Measurements from ENCODE around the gene ARHGEF3.
"Not testable (repeated sequence)": the region's sequence is repeated elsewhere in the genome, so short reads cannot be mapped to it uniquely, and the experiment has no call there.

The ARHGEF3 gene

GRCh38 chr3:56764904-56765547 lies 36.7 kb downstream of the ARHGEF3 start:
- DNase-seq = peak; percentile 51

- DNase-seq = no peak
These were observed 37.6 kb downstream of the ARHGEF3 start for GRCh38 chr3:56764184-56764583.

- no peak for DNase-seq
These were observed 38.5 kb downstream of the ARHGEF3 start for GRCh38 chr3:56763233-56763632.

GRCh38 chr3:56762718-56763117 lies 39.0 kb downstream of the ARHGEF3 start:
- DNase-seq = no peak

GRCh38 chr3:56761887-56762651 lies 39.7 kb downstream of the ARHGEF3 start:
- DNase-seq = no peak

GRCh38 chr3:56761023-56761422 lies 40.7 kb downstream of the ARHGEF3 start:
- no peak for DNase-seq

GRCh38 chr3:56759532-56759931 lies 42.2 kb downstream of the ARHGEF3 start:
- no peak for DNase-seq

GRCh38 chr3:56758539-56758981 lies 43.2 kb downstream of the ARHGEF3 start:
- peak; percentile 92 for DNase-seq

GRCh38 chr3:56758042-56758441 lies 43.7 kb downstream of the ARHGEF3 start:
- not testable (repeated sequence) for DNase-seq

- DNase-seq = peak; percentile 72
These were observed 46.9 kb downstream of the ARHGEF3 start for GRCh38 chr3:56754741-56755417.

- peak; percentile 81 for DNase-seq
These were observed 48.4 kb downstream of the ARHGEF3 start for GRCh38 chr3:56753206-56753820.

GRCh38 chr3:56751056-56751707 lies 50.6 kb downstream of the ARHGEF3 start:
- no peak for DNase-seq

GRCh38 chr3:56748663-56749231 lies 53.0 kb downstream of the ARHGEF3 start:
- DNase-seq = peak; percentile 16

- no peak for DNase-seq
These were observed 54.6 kb downstream of the ARHGEF3 start for GRCh38 chr3:56747150-56747549.

GRCh38 chr3:56744016-56744415 lies 57.7 kb downstream of the ARHGEF3 start:
- no peak for DNase-seq

GRCh38 chr3:56742887-56743286 lies 58.9 kb downstream of the ARHGEF3 start:
- DNase-seq = no peak

- DNase-seq = no peak
These were observed 62.7 kb downstream of the ARHGEF3 start for GRCh38 chr3:56739036-56739435.

GRCh38 chr3:56737006-56737405 lies 64.7 kb downstream of the ARHGEF3 start:
- no peak for DNase-seq

- DNase-seq = no peak
These were observed 69.6 kb downstream of the ARHGEF3 start for GRCh38 chr3:56732109-56732508.

- no peak for DNase-seq
These were observed 76.6 kb downstream of the ARHGEF3 start for GRCh38 chr3:56725175-56725574.

- DNase-seq = no peak
These were observed 77.1 kb downstream of the ARHGEF3 start for GRCh38 chr3:56724676-56725075.

- no peak for DNase-seq
These were observed 80.9 kb downstream of the ARHGEF3 start for GRCh38 chr3:56720849-56721248.
